Left hindlimb (tissue), 1 donor: ENCODE results near the gene ZBTB8OS.
A peak's percentile ranks its signal among the peaks of the same experiment; 100 is the strongest.
"Not testable (repeated sequence)": the region's sequence is repeated elsewhere in the genome, so short reads cannot be mapped to it uniquely, and the experiment has no call there.

ENCODE experiments used
- DNase-seq: peaks from one replicate; pipeline ENCODE4 v3.0.0-alpha.2; 2018

ZBTB8OS gene

GRCh38 chr1:32647308-32648134, 2.8 kb downstream of the ZBTB8OS start:
- no peak for DNase-seq

- DNase-seq = no peak
These were observed 5.9 kb downstream of the ZBTB8OS start for GRCh38 chr1:32644426-32644825.

GRCh38 chr1:32642292-32642827, 8.0 kb downstream of the ZBTB8OS start:
- DNase-seq = not testable (repeated sequence)

GRCh38 chr1:32639489-32640075, 10.8 kb downstream of the ZBTB8OS start:
- DNase-seq = no peak

- DNase-seq = no peak
These were observed 13.3 kb downstream of the ZBTB8OS start for GRCh38 chr1:32636914-32637645.

- no peak for DNase-seq
These were observed 14.7 kb downstream of the ZBTB8OS start for GRCh38 chr1:32635508-32636277.

- no peak for DNase-seq
These were observed 17.5 kb downstream of the ZBTB8OS start for GRCh38 chr1:32632829-32633228.

GRCh38 chr1:32630173-32630572, 20.2 kb downstream of the ZBTB8OS start:
- DNase-seq = not testable (repeated sequence)

GRCh38 chr1:32627596-32628162, 22.7 kb downstream of the ZBTB8OS start:
- DNase-seq = no peak

- no peak for DNase-seq
These were observed 24.2 kb downstream of the ZBTB8OS start for GRCh38 chr1:32626176-32626575.

- no peak for DNase-seq
These were observed 26.6 kb downstream of the ZBTB8OS start for GRCh38 chr1:32623775-32624174.

- no peak for DNase-seq
These were observed 27.3 kb downstream of the ZBTB8OS start for GRCh38 chr1:32622806-32623681.

- no peak for DNase-seq
These were observed 28.1 kb downstream of the ZBTB8OS start for GRCh38 chr1:32622205-32622604.

GRCh38 chr1:32619701-32620485, 30.5 kb downstream of the ZBTB8OS start:
- DNase-seq = no peak

GRCh38 chr1:32618673-32619221, 31.6 kb downstream of the ZBTB8OS start:
- no peak for DNase-seq

- DNase-seq = no peak
These were observed 36.9 kb downstream of the ZBTB8OS start for GRCh38 chr1:32613472-32613871.

- DNase-seq = peak; percentile 64
These were observed 38.0 kb downstream of the ZBTB8OS start for GRCh38 chr1:32612189-32612881.

GRCh38 chr1:32611859-32612188, 38.5 kb downstream of the ZBTB8OS start:
- no peak for DNase-seq

GRCh38 chr1:32609180-32609579, 41.2 kb downstream of the ZBTB8OS start:
- no peak for DNase-seq
